HG03064 (cell line): ENCODE results near the gene SIRT3.
A peak's percentile ranks its signal among the peaks of the same experiment; 100 is the strongest.

ENCODE experiments used
- ATAC-seq: cut with Tn5 transposase; IDR thresholded peaks from one replicate; pipeline ENCODE4 v1.9.1; 2021; ENCODE audit warnings: low read depth; ENCODE audit not compliant: unreplicated experiment

Gene SIRT3

DNA sequence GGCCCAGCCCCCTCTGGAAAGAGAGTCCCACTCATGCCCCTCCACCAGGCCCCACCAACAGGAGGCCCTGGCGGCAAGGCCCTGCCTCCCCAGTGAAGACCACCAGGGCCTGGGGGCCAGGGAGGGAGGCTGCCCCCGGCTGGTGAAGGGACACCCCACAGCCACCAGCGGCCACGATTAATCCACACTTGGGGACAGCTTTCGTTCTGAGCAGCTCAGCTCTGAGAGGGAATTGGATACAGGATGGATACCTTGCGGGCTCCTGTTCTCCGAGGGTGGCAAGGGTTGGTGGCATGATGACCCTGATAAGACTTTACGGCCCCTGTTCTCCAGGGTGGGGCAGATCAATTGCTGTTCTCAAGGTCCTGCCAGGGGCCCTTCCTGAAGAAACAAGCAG, 35.2 kb upstream of the SIRT3 start:
- no peak for ATAC-seq

GRCh38 chr11:270451-271318, 34.5 kb upstream of the SIRT3 start:
- no peak for ATAC-seq

- ATAC-seq: peak; percentile 74
Observed at GRCh38 chr11:269146-269890, 33.2 kb upstream of the SIRT3 start.

- peak; percentile 37 for ATAC-seq
Observed at GRCh38 chr11:268716-269145, 32.6 kb upstream of the SIRT3 start.

GRCh38 chr11:267491-267994, 31.4 kb upstream of the SIRT3 start:
- ATAC-seq: no peak

DNA sequence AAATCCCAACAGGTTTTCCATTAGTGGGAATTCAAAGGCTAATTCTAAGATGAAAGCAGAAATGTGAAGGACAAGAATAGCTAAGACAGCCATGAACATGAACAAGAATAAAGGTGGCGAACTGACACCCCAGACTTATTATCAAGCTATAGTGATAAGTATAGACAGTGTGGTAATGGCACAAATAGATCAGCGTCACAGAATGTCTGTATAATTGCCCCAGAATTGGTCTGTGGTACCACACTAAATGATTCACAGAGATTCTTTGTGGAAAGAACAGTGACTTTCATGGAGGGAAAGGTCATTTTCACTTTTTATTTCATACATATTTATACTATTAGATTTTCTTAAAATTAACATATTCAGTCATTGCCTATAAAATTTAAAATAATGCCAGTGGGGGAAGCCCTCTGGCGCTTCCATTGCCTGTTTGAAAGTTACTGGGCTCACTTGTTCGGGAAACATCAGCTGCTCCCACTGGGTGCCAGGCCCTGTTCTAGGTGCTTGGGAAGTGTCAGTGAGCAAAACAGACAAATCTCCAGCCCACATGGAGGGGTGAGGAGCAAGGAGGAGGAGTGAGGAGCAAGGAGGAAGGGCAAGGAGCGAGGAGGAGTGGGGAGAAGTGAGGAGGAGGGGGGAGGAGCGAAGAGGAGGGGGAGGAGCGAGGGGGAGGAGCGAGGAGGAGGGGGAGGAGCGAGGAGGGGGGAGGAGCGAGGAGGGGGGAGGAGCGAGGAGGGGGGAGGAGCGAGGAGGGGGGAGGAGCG, 30.7 kb upstream of the SIRT3 start:
- ATAC-seq: no peak

DNA sequence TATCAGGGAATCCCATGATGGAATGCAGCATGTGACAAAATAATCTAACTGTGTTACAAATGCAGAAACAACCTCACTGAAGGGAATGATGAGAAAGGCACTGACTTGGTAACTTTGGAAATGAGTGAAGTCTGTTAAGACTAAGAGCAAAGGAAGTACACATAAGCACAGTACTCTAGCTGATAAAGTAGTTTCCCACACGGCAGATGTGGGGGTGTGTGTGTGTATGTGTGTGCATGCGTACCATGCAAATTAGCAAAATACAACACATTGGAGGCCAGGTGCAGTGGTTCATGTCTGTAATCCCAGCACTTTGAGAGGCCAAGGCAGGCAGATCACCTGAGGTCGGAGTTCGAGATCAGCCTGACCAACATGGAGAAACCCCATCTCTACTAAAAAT, 25.5 kb upstream of the SIRT3 start:
- ATAC-seq: no peak

DNA sequence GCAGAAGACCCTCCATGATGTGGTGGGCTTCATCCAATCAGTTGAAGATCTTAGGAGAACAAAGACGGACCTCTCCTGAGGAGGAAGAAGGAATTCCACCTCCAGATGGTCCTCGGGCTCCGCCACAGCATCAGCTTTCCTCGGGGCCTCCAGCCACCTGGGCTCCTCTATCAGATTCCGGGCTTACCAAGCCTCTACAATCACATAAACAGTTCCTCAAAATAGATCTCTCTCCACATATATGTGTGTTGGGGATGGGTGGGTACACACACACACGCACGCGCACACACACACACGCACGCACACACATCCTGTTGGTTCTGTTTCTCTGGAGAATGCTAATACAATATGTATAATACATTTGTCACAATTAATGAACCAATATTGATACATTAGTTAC, 23.3 kb upstream of the SIRT3 start:
- ATAC-seq: no peak

DNA sequence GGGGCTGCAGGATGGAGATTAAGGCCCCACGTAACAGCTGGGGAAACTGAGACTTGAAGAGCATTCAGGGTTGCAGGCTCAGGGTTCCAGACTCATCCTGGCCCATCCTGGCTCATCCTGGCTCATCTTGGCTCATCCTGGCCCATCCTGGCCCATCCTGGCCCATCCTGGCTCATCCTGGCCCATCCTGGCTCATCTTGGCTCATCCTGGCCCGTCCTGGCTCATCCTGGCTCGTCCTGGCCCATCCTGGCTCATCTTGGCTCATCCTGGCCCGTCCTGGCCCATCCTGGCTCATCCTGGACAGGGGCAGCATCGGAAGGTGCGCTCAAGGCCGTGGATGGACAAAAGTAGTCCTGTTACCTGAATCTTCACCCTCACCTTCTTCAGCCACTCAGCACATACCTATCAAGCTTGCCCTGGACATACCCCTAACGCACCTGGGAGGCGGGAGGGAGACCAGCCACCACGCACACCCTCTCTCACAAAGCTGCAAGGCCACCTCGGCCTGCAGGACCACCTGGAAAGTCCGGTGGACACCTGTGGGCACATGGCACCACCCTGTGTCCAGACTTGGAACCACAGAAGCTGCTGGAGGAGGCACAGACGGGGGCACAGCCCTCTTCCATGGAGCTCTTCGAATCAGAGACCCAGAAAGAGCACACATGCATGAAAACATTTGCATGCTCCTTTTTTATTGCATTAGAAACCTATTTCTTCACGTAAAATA, 21.8 kb upstream of the SIRT3 start:
- no peak for ATAC-seq

DNA sequence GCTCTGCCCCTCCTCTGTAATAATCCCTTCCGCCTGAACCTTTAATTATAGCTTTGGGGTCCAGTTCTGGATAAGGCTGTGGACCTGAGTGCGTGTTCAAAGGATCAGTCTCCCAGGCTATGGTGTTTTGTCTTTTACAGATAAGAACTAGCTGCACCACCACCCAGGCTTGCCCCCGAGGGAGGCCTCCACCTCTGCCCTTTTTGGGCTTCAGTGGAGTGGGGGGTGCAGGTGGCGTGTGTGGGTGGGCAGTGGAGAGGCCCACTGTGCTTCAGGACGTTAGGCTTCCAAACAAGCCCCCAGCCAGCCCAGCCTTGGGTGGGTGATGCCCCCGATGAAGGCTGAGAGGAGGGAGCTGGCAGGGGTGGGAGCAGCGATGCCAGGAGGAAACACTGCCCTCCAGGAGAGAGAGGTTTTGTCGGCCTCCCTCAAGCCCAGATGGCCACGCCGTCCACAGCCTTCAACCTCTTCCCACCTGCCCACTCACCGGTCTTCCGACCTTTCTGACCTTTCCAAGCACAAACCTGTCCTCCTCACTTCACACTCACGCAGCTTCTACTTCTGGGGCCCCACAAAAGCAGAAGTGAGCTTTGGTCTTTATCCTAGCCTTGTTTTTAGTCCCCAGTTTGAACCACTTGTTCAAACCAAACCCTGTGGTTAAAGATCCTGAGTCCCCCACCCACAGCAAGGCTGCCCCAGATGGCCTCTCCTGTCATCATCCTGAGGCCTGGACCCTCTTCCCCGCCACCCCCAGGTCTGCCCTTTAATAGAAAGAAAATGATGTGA, 21.0 kb upstream of the SIRT3 start:
- ATAC-seq: no peak

GRCh38 chr11:255816-256215, 19.7 kb upstream of the SIRT3 start:
- no peak for ATAC-seq

GRCh38 chr11:255176-255575, 19.0 kb upstream of the SIRT3 start:
- ATAC-seq: no peak

- ATAC-seq: no peak
Observed at GRCh38 chr11:253886-254270, 17.7 kb upstream of the SIRT3 start.

DNA sequence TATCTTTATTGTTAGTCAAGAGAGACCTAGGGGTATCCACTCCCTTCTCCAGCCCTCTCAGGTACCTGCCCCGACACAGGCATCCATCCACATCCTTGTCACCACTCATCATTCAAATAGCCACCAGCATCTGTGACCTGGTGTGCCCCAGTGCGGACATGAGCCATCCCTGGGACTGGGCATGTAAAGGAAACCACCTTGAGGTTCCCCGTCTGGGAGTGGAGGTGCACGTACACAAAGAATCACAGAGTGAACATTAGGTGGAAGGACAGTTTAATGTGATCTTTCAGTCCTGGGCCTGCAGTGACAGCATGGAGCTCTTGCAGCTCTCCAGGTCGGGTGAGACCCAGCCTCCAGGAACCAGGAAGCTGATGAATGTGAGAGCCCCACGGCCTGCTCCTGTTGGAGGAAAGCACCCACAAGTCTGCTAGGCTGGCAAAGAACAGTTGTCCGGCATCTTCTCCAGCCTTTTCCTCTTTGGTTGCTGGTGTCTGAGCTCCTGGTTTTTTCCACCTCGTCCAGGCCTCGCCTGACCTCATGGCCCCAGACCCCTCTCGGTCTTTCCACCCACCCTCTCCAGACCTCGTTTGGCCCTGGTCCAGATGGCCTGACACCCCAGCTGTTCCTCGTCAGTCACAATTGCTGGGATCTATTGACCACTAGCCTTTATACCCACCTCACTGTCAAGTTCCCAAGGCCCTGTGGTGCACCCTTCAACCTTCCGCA, 17.2 kb upstream of the SIRT3 start:
- ATAC-seq: no peak

DNA sequence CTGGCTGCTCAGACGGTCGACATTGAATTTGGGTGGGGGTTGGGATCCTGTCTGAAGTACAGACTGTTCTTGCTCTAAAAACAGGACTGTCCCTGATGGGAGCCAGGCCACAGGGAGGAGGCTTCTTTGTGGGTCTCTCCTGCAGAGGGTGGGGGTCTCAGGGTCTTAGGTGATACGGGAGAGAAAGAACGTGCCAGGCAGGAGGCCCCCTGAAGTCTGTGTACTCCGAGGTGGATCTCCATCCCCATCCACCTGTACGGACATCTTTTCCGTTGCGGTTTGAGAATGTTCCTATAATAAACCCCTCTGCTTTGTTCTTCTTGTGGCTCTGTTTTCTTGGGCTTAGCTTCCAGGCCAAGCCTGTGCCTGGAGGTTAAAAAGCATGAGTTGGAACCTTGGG, 16.5 kb upstream of the SIRT3 start:
- ATAC-seq: no peak

DNA sequence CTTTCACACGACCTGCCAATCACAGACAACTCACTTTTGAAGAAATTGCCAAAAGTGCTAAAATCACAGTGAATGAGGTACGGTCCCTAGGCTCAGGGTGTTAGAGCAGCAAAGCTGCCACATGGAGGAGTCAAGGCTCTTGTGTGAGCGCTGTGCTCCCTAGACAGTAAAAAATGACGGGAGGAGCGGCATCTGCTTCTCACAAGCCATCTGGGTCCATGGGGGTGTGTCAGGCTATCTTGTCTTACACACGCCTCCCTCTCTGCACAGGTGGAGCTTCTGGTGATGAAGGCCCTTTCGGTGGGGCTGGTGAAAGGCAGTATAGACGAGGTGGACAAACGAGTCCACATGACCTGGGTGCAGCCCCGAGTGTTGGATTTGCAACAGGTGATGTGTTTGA, 15.4 kb upstream of the SIRT3 start:
- ATAC-seq: no peak

DNA sequence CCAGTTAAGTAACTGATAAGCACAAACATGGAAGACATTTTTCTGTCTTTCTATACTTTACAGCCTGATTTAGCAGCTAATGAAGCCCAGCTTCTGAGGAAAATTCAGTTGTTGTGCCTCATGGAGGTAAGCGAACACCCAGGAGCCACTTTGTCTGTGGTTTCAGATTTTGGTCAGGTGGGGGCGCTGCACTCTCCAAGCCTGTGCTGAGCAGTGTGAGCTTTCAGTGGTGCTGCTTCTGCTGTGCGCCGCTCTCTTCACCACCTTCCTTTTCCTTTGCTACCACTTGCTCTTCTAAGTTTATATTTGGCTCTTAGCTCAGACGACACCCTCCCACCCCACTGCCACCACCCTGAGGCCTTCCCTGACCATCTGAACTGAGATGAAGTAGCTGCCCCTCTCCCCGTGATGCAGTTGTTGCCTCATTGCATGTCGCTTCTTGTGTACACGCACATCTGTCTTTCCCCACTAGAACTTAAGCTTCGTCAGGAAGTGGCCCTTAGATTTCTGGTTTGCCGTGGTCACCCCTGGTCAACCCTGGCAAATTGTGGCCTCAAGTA, 14.7 kb upstream of the SIRT3 start:
- ATAC-seq: no peak

GRCh38 chr11:250274-250673, 14.1 kb upstream of the SIRT3 start:
- ATAC-seq: no peak

DNA sequence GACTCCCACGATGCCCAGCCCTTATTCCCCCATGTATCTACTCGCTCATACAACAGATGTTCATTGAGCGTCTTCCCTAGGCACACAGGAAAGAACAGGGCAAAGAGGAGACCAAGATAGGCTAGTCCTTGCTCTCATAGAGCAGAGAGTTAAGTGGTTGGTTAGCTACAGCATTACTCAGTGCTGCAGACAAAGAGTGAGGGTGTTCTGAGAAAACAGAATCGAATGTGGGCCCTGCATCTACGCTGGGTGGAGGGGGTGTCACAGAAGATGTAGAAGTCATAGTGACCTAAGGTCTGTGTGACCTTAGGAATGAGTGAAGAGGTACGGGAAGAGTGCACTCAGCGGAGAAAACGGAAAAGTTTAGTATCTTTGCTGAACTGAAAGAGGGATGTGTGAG, 12.9 kb upstream of the SIRT3 start:
- ATAC-seq: no peak
